Immature natural killer cell (primary cell): ENCODE data around the gene ADAMTS3. TPM values are rescaled to one million over a fixed set of nuclear protein-coding genes. Genes with fewer than 3 reads are reported as not detected.

Experiments used
- DNase-seq, 3 donors: peaks; one replicate each; pipeline ENCODE4 v3.0.0; 2022; ENCODE audit warnings: mixed read lengths in 1 of 3
- H3K27ac Mint-ChIP-seq, 6 donors: one replicate each; pipeline ENCODE4 v1.8.0; 2020; ENCODE audit warnings: mixed read lengths in 6 of 6, mild to moderate bottlenecking in 5 of 6, inconsistent platforms in 4 of 6, moderate library complexity in 3 of 6
- H3K27me3 Mint-ChIP-seq, 3 donors: one replicate each; pipeline ENCODE4 v1.8.0; 2020 to 2021; ENCODE audit warnings: low read depth in 3 of 3, mild to moderate bottlenecking in 3 of 3, mixed read lengths in 3 of 3, moderate library complexity in 3 of 3, inconsistent platforms in 1 of 3
- H3K36me3 Mint-ChIP-seq, 3 donors: one replicate each; pipeline ENCODE4 v1.8.0; 2020; ENCODE audit warnings: mixed read lengths in 3 of 3, inconsistent platforms in 2 of 3, mild to moderate bottlenecking in 2 of 3
- H3K4me1 Mint-ChIP-seq, 2 donors: one replicate each; pipeline ENCODE4 v1.8.0; 2020; ENCODE audit warnings: inconsistent platforms in 2 of 2, mild to moderate bottlenecking in 2 of 2, mixed read lengths in 2 of 2, moderate library complexity in 1 of 2
- H3K4me3 Mint-ChIP-seq, 5 donors: one replicate each; pipeline ENCODE4 v1.8.0; 2020; ENCODE audit warnings: mild to moderate bottlenecking in 5 of 5, mixed read lengths in 5 of 5, inconsistent platforms in 3 of 5, moderate library complexity in 3 of 5
- H3K9me3 Mint-ChIP-seq, 6 donors: one replicate each; pipeline ENCODE4 v1.8.0; 2020; ENCODE audit warnings: mild to moderate bottlenecking in 6 of 6, mixed read lengths in 6 of 6, inconsistent platforms in 4 of 6, moderate library complexity in 3 of 6
- polyA plus RNA-seq, 3 donors: library from polyadenylated mRNA; unstranded; fragments of 300-500 nt; fragmentation: Illumina TruSeq; gene quantifications; one replicate each; pipeline ENCODE4 v1.2.3, GENCODE V29; 2021

The ADAMTS3 gene
- polyA plus RNA-seq, 3 donors from 2014 or later, result not detected

GRCh38 chr4:72320223-72320948 lies 248.6 kb downstream of the ADAMTS3 start:
- DNase-seq, result no peak
- Mint-ChIP-seq H3K4me1 (peaks cover 23 to 25% of the 10 kb centered on the region in 2 donors), H3K9me3 (no peaks in the 10 kb centered on the region), H3K27ac (peak overlapping the region in 1 of 6 donors; percentile 31), H3K36me3 (no peaks in the 10 kb centered on the region), H3K27me3 (peaks cover 0 to 2% (median 0%) of the 10 kb centered on the region in 3 donors), H3K4me3 (no peak overlapping the region)

- Mint-ChIP-seq H3K27me3 (peaks cover 0 to 2% (median 0%) of the 10 kb centered on the region in 3 donors), H3K4me1 (peaks cover 23 to 25% of the 10 kb centered on the region in 2 donors), H3K27ac (peak overlapping the region in 4 of 6 donors; percentile 12 to 64 (median 58)), H3K9me3 (no peaks in the 10 kb centered on the region), H3K4me3 (peak overlapping the region; percentile 29 to 70 (median 52)), H3K36me3 (no peaks in the 10 kb centered on the region)
- DNase-seq, result no peak
Observed at GRCh38 chr4:72319601-72320021, 249.4 kb downstream of the ADAMTS3 start.

- H3K36me3 Mint-ChIP-seq, result no peaks in the 10 kb centered on the region
- no peak overlapping the region for H3K27ac Mint-ChIP-seq
- no peaks in the 10 kb centered on the region for H3K9me3 Mint-ChIP-seq
- peaks cover 23 to 25% of the 10 kb centered on the region in 2 donors for H3K4me1 Mint-ChIP-seq
- H3K4me3 Mint-ChIP-seq, result peak overlapping the region in 2 of 5 donors; percentile 59 to 70
- peaks cover 0 to 2% (median 0%) of the 10 kb centered on the region in 3 donors for H3K27me3 Mint-ChIP-seq
- no peak for DNase-seq
Observed at GRCh38 chr4:72318421-72319170, 250.4 kb downstream of the ADAMTS3 start.

- Mint-ChIP-seq H3K27me3 (no peaks in the 10 kb centered on the region), H3K4me1 (peaks cover 15 to 17% of the 10 kb centered on the region in 2 donors), H3K9me3 (no peaks in the 10 kb centered on the region), H3K36me3 (no peaks in the 10 kb centered on the region), H3K4me3 (no peak overlapping the region), H3K27ac (no peak overlapping the region)
- DNase-seq, result no peak
Observed at GRCh38 chr4:72314869-72315268, 254.2 kb downstream of the ADAMTS3 start.

GRCh38 chr4:72313121-72313520 lies 255.9 kb downstream of the ADAMTS3 start:
- H3K4me3 Mint-ChIP-seq, result no peak overlapping the region
- H3K27me3 Mint-ChIP-seq, result no peaks in the 10 kb centered on the region
- no peak overlapping the region for H3K27ac Mint-ChIP-seq
- no peak for DNase-seq
- H3K4me1 Mint-ChIP-seq, result no peaks in the 10 kb centered on the region
- no peaks in the 10 kb centered on the region for H3K36me3 Mint-ChIP-seq
- no peaks in the 10 kb centered on the region for H3K9me3 Mint-ChIP-seq

- Mint-ChIP-seq H3K4me1 (no peaks in the 10 kb centered on the region), H3K36me3 (no peaks in the 10 kb centered on the region), H3K4me3 (no peak overlapping the region), H3K27ac (no peak overlapping the region), H3K27me3 (no peaks in the 10 kb centered on the region), H3K9me3 (no peaks in the 10 kb centered on the region)
- no peak for DNase-seq
Observed at GRCh38 chr4:72312032-72312650, 256.9 kb downstream of the ADAMTS3 start.

GRCh38 chr4:72311291-72311690 lies 257.7 kb downstream of the ADAMTS3 start:
- Mint-ChIP-seq H3K4me1 (no peaks in the 10 kb centered on the region), H3K4me3 (no peak overlapping the region), H3K9me3 (no peaks in the 10 kb centered on the region), H3K27me3 (no peaks in the 10 kb centered on the region), H3K27ac (no peak overlapping the region), H3K36me3 (no peaks in the 10 kb centered on the region)
- no peak for DNase-seq

- Mint-ChIP-seq H3K27ac (no peak overlapping the region), H3K4me1 (no peaks in the 10 kb centered on the region), H3K9me3 (no peaks in the 10 kb centered on the region), H3K4me3 (no peak overlapping the region), H3K27me3 (no peaks in the 10 kb centered on the region), H3K36me3 (no peaks in the 10 kb centered on the region)
- no peak for DNase-seq
Observed at GRCh38 chr4:72305620-72306019, 263.4 kb downstream of the ADAMTS3 start.

GRCh38 chr4:72305080-72305479 lies 263.9 kb downstream of the ADAMTS3 start:
- H3K4me3 Mint-ChIP-seq, result no peak overlapping the region
- H3K36me3 Mint-ChIP-seq, result no peaks in the 10 kb centered on the region
- no peak overlapping the region for H3K27ac Mint-ChIP-seq
- no peaks in the 10 kb centered on the region for H3K4me1 Mint-ChIP-seq
- DNase-seq, result no peak
- no peaks in the 10 kb centered on the region for H3K27me3 Mint-ChIP-seq
- H3K9me3 Mint-ChIP-seq, result no peaks in the 10 kb centered on the region

GRCh38 chr4:72302981-72303704 lies 265.9 kb downstream of the ADAMTS3 start:
- H3K27me3 Mint-ChIP-seq, result peaks cover 0 to 4% (median 0%) of the 10 kb centered on the region in 3 donors
- H3K36me3 Mint-ChIP-seq, result no peaks in the 10 kb centered on the region
- no peaks in the 10 kb centered on the region for H3K4me1 Mint-ChIP-seq
- H3K27ac Mint-ChIP-seq, result no peak overlapping the region
- no peaks in the 10 kb centered on the region for H3K9me3 Mint-ChIP-seq
- H3K4me3 Mint-ChIP-seq, result no peak overlapping the region
- peak; percentile 9 to 32 (median 24) for DNase-seq

- Mint-ChIP-seq H3K4me1 (no peaks in the 10 kb centered on the region), H3K9me3 (no peaks in the 10 kb centered on the region), H3K27ac (no peak overlapping the region), H3K36me3 (no peaks in the 10 kb centered on the region), H3K27me3 (peaks cover 0 to 4% (median 0%) of the 10 kb centered on the region in 3 donors), H3K4me3 (no peak overlapping the region)
- DNase-seq, result no peak
Observed at GRCh38 chr4:72301759-72302158, 267.3 kb downstream of the ADAMTS3 start.

GRCh38 chr4:72300126-72300525 lies 268.9 kb downstream of the ADAMTS3 start:
- H3K4me3 Mint-ChIP-seq, result no peak overlapping the region
- peaks cover 3 to 6% of the 10 kb centered on the region in 2 donors for H3K4me1 Mint-ChIP-seq
- no peak for DNase-seq
- peaks cover 0 to 8% (median 0%) of the 10 kb centered on the region in 3 donors for H3K27me3 Mint-ChIP-seq
- H3K36me3 Mint-ChIP-seq, result no peaks in the 10 kb centered on the region
- no peak overlapping the region for H3K27ac Mint-ChIP-seq
- no peaks in the 10 kb centered on the region for H3K9me3 Mint-ChIP-seq

GRCh38 chr4:72295966-72296557 lies 273.0 kb downstream of the ADAMTS3 start:
- Mint-ChIP-seq H3K4me3 (no peak overlapping the region), H3K36me3 (no peaks in the 10 kb centered on the region), H3K27me3 (peaks cover 0 to 10% (median 1%) of the 10 kb centered on the region in 3 donors), H3K4me1 (peaks cover 3 to 6% of the 10 kb centered on the region in 2 donors), H3K9me3 (no peaks in the 10 kb centered on the region), H3K27ac (no peak overlapping the region)
- peak in 1 of 3 donors; percentile 1 for DNase-seq
